GM10248 (cell line): ENCODE measurements around the gene KCNK3.

ENCODE experiments used
- CTCF ChIA-PET: fragments of 300-600 bp; sonication (Branson Sonifier 250); formaldehyde crosslinking; extraction: SDS; loops from one replicate; lab custom pipeline; 2021; ENCODE audit warnings: antibody characterized with exemption; lab: Yijun Ruan, JAX
- POLR2A ChIA-PET: fragments of 350-650 bp; sonication (Branson Sonifier 250); formaldehyde crosslinking; extraction: SDS; loops from one replicate; lab custom pipeline; 2020; ENCODE audit warnings: antibody characterized with exemption; lab: Yijun Ruan, JAX
- DNase-seq: peaks from one replicate; pipeline ENCODE4 v3.0.0; 2012; ENCODE audit errors: extremely low spot score
- CTCF ChIP-seq: IDR thresholded peaks from 2 replicates; pipeline ENCODE4 v1.5.1; 2012; ENCODE audit warnings: mild to moderate bottlenecking, low read depth; ENCODE audit errors: extremely low read depth, missing control alignments, control extremely low read depth

The KCNK3 gene

DNA sequence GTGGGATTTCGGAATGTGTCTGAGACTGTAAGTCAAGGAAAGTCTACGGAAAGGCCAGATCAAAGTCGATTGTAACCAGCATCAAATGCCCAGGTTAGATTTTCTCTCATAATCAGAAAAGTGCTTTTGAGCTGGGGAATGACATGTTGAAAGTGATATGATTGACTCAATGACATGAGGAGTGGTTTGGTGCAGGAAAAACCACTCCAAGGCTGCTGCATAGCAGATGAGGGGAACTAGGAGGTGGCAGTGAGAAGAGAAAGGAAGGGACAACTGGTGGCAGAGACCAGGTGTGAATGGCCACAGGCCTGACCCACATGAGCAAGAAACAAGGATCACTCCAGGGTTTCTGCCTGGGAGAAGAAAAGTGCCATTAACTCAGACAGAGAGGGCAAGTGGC is 72.4 kb downstream of the KCNK3 start:
- TF ChIP-seq CTCF = no peak
- POLR2A ChIA-PET = no interaction called here

DNA sequence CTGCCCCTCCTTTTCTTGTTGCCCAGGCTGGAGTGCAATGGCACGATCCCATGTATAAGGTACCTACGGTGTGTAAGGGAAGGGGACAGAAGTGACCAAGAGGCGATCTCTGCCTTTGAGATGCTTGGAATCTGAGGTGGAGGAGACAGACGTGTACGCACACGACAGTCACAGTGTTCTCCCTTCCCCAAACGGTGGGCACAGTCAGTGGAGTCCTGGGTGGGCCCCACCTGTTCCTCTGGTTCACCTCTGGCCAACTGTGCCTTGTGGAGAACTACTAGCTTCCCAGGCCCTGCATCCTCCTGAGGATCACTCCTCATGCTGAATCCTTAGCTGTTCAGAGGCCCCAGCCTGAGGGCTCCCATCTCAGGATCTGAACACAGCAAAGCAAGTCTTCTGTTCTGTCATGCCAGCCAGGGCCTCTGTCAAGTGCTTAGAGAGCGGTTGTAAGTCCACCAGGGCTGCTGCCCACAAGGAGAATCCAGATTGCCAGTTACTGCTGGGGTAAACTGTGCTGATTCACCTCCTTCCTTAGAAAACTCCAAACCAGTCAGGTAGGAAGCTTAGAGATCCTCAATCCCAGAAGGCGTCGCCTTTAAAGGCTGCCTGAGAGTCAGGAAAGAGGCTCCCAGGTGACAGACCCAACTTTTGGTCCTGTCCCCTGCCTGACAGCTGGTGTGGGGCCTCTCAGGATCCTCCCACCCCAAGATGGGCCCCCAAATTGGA is 73.1 kb downstream of the KCNK3 start:
- ChIA-PET POLR2A (no interaction called here), CTCF (interaction anchor here (0.7 to 1.3 kb wide), 3 partner anchors 9 to 13 kb away, joined by 3 to 4 read pairs (median 3); no protein-coding TSS in a partner anchor)
- no peak for TF ChIP-seq CTCF
- DNase-seq = no peak

More for the DNA sequence above, 72.4 kb downstream of the KCNK3 start:
- CTCF ChIA-PET = interaction anchor here (0.7 to 1.0 kb wide), 2 partner anchors 13 to 19 kb away, joined by 3 read pairs; no protein-coding TSS in a partner anchor
- DNase-seq = no peak

DNA sequence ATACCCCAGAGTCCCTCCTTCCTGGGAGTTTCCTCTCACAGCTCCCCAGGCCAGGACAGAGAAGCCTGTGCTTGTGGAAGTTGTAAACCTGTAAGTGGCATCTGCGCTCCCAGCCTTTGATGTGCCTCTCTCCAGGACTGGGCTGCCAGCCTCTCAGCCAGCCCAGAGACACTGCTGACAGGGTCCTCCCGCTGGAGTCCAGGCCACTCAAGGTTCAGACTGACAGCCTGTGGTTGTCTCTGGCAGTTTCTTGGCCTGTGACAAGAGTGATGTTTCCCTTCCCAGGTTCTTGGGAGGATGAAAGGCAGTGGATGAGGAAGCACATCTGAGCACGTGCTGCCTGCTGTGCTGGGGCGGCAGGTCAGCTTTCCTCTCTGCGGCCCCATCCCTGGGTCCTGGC is 74.6 kb downstream of the KCNK3 start:
- ChIA-PET CTCF (no interaction called here), POLR2A (no interaction called here)
- TF ChIP-seq CTCF = no peak
- no peak for DNase-seq

GRCh38 chr2:26767894-26768487 is 75.5 kb downstream of the KCNK3 start:
- ChIA-PET CTCF (interaction anchor here (1.3 to 5.2 kb wide), 2 partner anchors 22 kb away, joined by 3 to 22 read pairs; no protein-coding TSS in a partner anchor), POLR2A (no interaction called here)

DNA sequence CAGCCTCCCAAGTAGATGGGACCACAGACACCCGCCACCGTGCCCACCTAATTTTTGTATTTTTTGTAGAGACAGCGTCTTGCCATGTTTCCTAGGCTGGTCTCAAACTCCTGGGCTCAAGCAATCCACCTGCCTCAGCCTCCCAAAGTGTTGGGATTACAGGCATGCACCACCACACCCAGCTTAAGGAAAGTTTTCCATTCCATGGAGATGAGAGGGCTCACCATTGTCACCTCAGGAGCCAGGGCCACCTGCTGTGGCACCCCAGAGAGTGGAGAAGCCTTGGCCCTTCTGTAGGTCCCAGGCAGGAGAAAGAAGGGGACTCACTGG is 76.2 kb downstream of the KCNK3 start:
- ChIA-PET POLR2A (no interaction called here), CTCF (interaction anchor here (0.9 to 5.2 kb wide), 4 partner anchors 10 to 77 kb away, joined by 3 to 22 read pairs (median 3); no protein-coding TSS in a partner anchor)

More at GRCh38 chr2:26767894-26768487, 75.5 kb downstream of the KCNK3 start:
- no peak for TF ChIP-seq CTCF
- no peak for DNase-seq

More for the DNA sequence above, 76.2 kb downstream of the KCNK3 start:
- DNase-seq = no peak
- no peak for TF ChIP-seq CTCF
